GM21619 (cell line): ENCODE measurements around the gene WDR47.
"Not testable (repeated sequence)": the region's sequence is repeated elsewhere in the genome, so short reads cannot be mapped to it uniquely, and the experiment has no call there.

Experiments used
- ATAC-seq: cut with Tn5 transposase; IDR thresholded peaks from one replicate; pipeline ENCODE4 v1.9.1; 2021; ENCODE audit not compliant: unreplicated experiment

Gene WDR47

DNA sequence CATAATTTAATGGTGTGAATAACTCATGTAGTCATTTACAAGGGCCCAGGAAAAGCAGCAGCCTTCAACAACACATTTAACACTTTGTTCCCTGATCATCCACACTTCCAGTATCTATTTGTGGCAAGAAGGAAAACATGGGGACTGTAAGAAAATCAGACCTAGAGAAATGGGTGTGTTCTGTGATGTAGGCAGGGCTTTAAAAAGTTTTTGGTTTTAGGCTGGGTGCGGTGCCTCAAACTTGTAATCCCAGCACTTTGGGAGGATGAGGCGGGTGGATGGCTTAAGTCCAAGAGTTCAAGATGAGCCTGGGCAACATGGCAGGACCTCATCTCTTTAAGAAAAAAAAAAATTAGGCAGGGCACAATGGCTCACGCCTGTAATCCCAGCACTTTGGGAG lies 14.2 kb upstream of the WDR47 start:
- no peak for ATAC-seq

- ATAC-seq: not testable (repeated sequence)
Observed at GRCh38 chr1:109052145-109052544, 10.2 kb upstream of the WDR47 start.

DNA sequence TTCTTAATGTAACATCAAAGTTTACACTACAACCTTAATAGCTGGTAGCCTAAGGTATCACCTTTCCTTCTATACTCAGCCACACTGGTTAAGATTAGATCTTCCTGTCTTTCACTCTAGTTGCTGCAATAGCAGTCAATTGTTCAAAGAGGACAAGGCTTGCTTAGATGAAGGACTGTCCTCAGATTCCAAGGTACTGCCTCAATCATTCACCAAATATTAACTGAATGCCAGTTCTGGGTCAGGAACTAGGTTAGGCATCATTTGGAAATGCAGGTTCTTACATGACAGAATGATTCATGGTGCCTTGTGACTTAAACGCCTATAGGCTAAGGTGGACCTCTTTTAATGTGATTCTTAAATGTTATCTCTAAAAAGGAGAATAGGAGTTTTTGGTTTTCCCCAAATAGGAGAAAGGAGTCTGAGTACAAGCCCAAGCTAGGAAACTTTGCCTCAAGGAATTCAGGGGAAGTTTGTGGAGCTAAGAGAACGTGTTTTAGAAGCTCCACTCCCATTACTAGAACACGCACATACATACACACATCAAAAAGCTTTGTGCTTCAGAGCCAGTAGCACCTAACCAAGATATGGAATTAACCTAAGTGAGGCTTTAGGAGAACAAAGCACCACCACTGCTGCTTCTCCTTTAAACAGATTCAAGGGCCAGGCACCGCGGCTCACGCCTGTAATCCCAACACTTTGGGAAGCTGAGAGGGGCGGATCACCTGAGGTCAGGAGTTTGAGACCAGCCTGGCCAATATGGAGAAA lies 8.5 kb upstream of the WDR47 start:
- ATAC-seq: no peak

DNA sequence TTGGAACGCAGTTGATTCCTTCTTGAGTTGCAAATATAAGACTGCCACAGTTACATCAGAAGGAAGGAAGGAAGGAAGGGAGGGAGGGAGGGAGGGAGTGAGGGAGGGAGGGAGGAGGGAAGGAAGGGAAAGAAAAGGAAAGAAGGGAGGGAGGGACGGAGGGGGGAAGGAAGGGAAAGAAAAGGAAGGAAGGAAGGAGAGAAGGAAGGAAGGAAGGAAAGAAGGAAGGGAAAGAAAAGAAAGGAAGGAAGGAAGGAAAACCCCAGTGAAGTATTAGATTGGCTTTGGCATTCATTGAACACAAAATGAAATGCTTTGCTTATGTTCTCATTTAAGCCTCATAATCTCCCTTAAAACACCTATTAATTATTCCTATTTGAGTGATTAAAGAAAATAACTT lies 6.4 kb upstream of the WDR47 start:
- no peak for ATAC-seq

DNA sequence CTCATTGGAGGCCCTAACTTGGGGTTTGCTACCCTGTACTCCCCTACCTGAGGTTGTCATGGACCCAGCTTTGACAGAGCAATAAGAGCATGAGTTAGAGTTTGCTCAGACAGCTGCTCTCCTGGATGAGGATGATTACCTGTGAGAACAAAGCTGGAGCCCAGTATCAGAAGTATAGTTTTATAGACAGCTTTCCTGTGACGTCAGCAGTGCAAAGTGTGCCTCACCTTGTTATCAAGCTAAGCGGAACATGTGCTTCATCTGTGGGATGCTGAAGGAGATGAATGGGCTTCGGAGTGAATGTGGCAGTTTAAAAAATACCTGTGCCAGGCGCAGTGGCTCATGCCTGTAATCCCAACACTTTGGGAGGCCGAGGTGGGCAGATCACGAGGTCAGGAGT lies 5.4 kb upstream of the WDR47 start:
- no peak for ATAC-seq

- no peak for ATAC-seq
Observed at GRCh38 chr1:109046671-109047070, 4.8 kb upstream of the WDR47 start.

DNA sequence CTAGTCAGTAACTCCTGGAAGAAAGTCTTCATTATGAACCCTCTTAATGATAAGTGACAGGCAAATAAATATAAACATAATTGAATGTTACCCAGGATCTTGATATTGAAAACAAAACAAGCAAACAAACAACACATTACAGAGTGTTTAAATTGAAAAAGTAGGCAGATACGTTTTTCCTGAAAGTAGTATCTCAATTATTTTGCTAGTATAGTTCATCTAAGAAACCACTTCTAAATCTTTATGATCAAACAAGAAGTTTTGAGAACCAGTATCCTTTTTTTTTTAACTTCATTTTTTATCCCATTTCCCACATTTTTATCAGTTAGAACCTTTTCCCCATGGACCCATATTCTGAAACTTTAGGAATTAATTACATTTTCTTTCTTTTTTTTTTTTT lies 3.7 kb upstream of the WDR47 start:
- ATAC-seq: no peak

DNA sequence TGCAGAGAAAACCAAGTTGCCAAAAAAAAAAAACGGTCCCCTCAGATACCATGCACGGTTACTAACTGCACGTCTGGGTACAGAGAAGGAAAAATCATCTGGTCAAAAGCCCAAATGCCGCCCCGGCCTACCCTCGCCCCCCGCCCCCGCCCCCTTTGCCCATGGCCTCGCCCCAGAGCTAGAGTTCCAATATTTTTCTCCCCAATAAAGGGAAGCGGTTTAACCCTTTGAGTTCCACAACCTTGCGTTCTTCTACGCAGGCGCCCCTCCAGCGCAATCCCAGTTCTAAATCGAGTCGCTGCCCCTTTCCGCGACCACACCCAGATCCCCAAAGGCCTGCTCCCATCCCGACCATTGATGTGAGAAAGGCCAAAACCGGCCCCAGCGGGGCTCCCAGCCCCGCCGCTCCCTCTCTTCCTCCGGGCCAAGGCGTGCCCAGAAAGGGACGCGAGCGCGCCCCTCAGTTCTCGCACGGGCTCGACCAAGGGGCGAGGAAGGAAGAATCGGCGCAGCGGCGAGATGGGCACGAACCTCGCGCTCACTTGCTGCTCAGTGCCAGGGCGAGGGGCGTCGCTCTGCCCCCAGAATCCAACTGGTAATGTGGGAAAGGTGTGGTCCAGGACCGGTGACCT lies 797 bp downstream of the WDR47 start:
- peak; percentile 22 for ATAC-seq

DNA sequence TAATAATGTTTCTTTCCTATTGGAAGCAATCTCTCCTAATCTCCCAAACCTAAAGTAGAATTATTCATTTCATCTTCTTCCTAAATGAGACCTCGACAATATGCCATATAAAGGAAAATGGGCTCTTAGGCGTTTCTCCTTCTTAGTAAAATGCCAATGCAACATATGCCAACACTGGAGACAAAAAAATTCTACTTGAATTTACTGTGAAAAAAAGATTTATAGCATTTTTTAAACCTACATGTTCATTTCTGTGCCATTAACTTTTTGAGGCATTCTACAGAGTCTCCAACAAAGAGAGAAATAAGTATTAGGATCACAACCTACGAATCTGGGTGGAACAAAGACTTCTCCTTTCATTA lies 1.3 kb downstream of the WDR47 start:
- no peak for ATAC-seq

- no peak for ATAC-seq
Observed at GRCh38 chr1:109034382-109034781, 7.5 kb downstream of the WDR47 start.

DNA sequence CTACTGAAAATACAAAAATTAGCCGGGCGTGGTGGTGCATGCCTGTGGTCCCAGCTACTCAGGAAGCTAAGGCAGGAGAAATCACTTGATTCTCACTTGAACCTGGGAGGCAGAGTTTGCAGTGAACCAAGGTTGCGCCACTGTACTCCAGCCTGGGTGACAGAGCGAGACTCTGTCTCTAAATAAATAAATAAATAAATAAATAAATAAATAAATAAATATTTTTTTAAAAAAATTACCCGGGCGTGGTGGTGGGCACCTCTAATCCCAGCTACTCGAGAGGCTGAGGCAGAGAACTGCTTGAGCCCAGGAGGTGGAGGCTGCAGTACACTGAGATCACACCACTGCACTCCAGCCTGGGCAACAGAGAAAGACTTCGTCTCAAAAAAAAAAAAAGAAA lies 12.4 kb downstream of the WDR47 start:
- not testable (repeated sequence) for ATAC-seq

DNA sequence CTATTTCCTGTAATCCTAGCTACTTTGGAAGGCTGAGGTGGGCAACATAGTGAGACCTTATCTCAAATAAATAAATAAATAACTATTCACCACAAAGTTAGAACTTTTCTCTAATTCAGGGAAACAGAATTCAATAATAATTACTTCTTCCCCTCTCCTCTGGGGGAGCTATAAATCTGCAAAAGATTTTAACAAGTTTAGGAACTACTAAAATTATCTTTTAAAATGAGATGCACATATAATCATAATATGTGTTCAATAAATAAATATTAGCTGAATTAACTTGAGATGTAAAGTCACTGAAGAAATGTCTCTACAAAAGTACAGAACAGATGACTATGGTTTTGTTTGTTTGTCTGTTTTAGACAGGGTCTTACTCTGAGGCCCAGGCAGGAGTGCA lies 14.1 kb downstream of the WDR47 start:
- ATAC-seq: no peak

DNA sequence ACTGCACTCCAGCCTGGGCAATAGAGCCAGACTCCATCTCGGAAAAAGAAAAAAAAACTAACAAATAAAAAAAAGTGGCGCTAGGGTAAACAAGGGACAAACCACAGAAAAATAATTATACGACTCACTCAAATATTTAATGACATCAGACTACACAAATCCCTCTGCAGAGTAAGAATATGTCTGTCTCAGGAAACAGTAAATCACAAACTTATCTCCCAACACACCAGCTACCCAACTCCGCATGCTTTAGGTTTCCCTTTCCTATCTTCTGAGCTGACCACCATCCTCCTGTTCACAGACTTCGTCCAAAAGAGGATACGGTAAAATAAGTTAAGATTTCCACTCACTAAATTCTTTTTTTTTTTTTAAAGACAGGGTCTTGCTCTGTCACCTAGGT lies 16.2 kb downstream of the WDR47 start:
- ATAC-seq: no peak

GRCh38 chr1:109024646-109025045 lies 17.3 kb downstream of the WDR47 start:
- ATAC-seq: no peak

DNA sequence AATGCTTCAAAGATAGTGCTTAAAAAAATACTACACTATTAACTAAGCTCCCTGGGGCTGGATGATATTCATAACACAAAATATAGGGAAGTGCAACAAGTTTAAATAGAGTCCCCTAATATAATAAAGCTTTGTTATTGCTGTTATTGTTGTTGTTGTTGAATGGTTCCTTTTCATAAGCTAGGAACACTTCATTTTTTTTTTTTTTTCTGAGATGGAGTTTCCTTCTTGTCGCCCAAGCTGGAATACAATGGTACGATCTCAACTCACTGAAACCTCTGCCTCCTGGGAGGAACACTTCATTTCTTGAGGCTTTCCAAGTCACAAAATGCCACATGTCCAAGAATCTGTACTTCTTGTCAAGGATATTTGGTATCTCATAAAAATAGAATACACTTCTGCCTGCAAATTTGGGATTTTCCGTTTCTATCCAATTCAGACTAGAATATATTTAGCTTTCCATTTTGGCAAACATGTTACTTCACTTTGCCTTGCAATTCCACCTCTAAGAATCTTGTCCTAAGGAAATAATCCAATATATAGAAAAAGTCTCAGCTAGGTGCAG lies 21.1 kb downstream of the WDR47 start:
- ATAC-seq: no peak

GRCh38 chr1:109017719-109018118 lies 24.2 kb downstream of the WDR47 start:
- ATAC-seq: not testable (repeated sequence)

DNA sequence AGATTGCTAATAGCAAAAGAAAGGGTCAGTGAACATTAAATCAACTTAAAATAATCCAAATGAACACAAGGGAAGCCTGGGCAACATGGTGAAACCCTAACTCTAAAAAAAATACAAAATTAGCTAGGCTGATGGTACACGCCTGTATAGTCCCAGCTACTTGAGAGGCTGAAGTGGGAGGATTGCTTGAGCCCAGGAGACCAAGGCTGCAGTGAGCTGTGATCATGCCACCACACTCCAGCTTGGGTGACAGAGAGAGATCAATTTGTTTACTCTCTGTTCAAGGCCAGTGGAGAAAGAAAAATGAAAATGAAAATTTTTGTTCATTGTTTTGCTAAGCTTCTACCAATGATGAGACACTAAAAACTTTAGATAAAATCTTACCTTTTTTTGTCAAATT lies 24.8 kb downstream of the WDR47 start:
- no peak for ATAC-seq

DNA sequence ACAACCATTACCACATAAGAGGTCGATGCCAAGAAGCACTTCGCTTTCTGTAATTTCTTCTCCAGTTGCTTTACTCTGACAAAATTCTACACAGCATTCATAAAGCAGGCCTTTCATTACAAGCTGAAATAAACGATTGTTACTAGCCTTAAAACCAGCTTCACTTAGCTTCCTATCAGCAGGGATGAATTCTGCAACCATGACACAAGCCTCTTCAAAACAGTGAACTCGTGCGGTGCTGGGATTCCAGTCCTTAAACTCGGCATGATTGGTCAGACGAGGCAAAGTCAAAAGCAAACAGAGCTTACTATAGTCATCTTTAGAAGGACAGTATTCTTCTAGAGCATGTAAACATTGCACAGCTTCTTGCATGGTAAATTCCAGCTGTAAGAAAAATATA lies 30.6 kb downstream of the WDR47 start:
- no peak for ATAC-seq

DNA sequence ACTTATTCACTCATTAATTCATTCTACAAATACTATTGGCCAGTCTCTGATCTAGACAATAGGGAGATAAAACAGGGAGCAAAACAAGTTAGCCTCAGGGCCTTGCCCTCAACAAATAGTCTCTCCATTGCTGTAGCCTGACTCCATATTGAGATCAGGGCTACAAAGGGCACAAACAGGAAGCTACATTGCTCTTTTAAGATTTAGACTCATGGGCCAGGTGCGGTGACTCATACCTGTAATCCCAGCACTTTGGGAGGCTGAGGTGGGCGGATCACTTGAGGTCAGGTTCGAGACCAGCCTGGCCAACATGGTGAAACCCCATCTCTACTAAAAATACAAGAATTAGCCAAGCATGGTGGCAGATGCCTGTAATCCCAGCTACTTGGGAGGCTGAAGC lies 45.3 kb downstream of the WDR47 start:
- ATAC-seq: not testable (repeated sequence)

- ATAC-seq: no peak
Observed at GRCh38 chr1:108983114-108983513, 58.8 kb downstream of the WDR47 start.

GRCh38 chr1:108976658-108977057 lies 65.2 kb downstream of the WDR47 start:
- ATAC-seq: no peak

GRCh38 chr1:108972951-108973350 lies 69.0 kb downstream of the WDR47 start:
- ATAC-seq: no peak

GRCh38 chr1:108969346-108969745 lies 72.6 kb downstream of the WDR47 start:
- no peak for ATAC-seq
